ENCODE data around the gene IZUMO1. TPM values are rescaled to one million over a fixed set of nuclear protein-coding genes. Genes with fewer than 3 reads are reported as not detected.
A peak's percentile ranks its signal among the peaks of the same experiment; 100 is the strongest.

IZUMO1 gene
- total and polyA plus RNA-seq, 9 of the 15 experiments (the other 6 are each of a cell fraction or from before 2014, with no cell fraction given): 0.14 to 2.1 (median 0.73) TPM

GRCh38 chr19:48720613-48721296 lies 26.0 kb downstream of the IZUMO1 start (continued):
- peak; percentile 92 for TF ChIP-seq ZNF592 (IDR thresholded peaks at IDR 0.05)
- peak; percentile 95 for TF ChIP-seq CXXC5 (CRISPR knock-in tag; IDR thresholded peaks at IDR 0.05)
- peak; percentile 64; the same call in 1 of the 2 replicates for TF ChIP-seq PHF8 (IDR thresholded peaks at IDR 0.05; ENCODE audit: borderline replicate concordance, low read length)
- peak; percentile 83 for TF ChIP-seq ATF7 (IDR thresholded peaks at IDR 0.05)
- peak; percentile 74 for TF ChIP-seq ZFX (CRISPR knock-in tag; IDR thresholded peaks at IDR 0.05)
- peak; percentile 90 for TF ChIP-seq CREB3L1 (IDR thresholded peaks at IDR 0.05; ENCODE audit: borderline replicate concordance, low read depth)
- TF ChIP-seq E2F8 (IDR thresholded peaks at IDR 0.05; ENCODE audit: low read depth, partially characterized antibody): peak; percentile 50
- TF ChIP-seq BMI1 (IDR thresholded peaks at IDR 0.05; ENCODE audit: low read length): peak; percentile 36; the same call in 1 of the 2 replicates
